ENCODE results near the gene FIBP.
A peak's percentile ranks its signal among the peaks of the same experiment; 100 is the strongest.

FIBP gene

DNA sequence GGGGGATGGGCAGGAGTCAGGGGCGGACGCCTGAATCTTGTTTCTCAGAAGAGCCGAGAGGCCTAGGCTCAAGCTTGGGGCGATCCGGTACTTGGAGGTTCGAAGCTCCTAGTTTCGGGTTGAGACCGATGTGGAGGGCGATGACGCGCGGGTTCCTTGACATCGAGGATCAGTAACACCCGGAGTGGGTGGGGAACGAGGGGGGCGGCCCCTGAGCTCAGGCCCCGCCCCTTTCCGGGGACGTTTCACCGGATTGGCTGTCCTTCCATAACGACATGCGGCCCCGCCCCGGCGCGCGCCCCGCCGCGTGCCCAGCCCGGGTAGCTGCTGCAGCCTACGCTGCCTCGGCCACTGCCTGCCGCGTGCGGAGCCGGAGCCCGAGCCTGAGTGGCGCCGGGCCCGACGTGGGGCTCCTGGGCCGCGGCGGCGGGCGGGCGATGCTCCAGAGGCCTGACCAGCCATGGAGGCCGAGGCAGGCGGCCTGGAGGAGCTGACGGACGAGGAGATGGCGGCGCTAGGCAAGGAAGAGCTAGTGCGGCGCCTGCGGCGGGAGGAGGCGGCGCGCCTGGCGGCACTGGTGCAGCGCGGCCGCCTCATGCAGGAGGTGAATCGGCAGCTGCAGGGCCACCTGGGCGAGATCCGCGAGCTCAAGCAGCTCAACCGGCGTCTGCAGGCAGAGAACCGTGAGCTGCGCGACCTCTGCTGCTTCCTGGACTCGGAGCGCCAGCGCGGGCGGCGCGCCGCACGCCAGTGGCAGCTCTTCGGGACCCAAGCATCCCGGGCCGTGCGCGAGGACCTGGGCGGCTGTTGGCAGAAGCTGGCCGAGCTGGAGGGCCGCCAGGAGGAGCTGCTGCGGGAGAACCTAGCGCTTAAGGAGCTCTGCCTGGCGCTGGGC, 2.3 kb upstream of the FIBP start, which contains the start of gene CCDC85B:
Gene CCDC85B, plus strand, starts transcription at position 350 of the 895 bp plus-strand sequence. Its CDS starts 111 bp downstream, at position 461.
- peak; percentile 97 for DNase-seq (ENCODE audit: low spot score)

DNA sequence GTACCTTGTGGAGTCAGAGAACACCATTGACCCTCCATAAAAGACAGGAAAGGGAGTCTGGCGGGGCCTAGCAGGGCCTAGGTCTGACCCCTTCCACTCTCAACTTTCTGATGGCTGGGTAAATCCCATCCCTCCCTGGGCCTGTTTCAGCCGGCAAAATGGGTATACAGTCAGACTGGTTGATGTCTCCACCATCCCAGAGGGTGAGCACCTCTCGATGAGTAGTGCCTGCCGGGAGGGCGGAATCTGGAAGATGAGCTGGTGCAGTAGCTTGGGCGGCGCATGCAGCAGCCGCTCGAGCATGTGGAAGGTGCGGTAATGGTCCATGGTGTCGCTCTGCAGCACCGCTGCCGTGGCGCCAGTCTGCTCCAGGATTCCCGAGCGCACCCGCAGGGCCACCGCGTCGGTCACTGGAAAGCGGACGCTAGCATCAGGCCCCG, 528 bp downstream of the FIBP start:
- no peak for DNase-seq (ENCODE audit: low spot score)

DNA sequence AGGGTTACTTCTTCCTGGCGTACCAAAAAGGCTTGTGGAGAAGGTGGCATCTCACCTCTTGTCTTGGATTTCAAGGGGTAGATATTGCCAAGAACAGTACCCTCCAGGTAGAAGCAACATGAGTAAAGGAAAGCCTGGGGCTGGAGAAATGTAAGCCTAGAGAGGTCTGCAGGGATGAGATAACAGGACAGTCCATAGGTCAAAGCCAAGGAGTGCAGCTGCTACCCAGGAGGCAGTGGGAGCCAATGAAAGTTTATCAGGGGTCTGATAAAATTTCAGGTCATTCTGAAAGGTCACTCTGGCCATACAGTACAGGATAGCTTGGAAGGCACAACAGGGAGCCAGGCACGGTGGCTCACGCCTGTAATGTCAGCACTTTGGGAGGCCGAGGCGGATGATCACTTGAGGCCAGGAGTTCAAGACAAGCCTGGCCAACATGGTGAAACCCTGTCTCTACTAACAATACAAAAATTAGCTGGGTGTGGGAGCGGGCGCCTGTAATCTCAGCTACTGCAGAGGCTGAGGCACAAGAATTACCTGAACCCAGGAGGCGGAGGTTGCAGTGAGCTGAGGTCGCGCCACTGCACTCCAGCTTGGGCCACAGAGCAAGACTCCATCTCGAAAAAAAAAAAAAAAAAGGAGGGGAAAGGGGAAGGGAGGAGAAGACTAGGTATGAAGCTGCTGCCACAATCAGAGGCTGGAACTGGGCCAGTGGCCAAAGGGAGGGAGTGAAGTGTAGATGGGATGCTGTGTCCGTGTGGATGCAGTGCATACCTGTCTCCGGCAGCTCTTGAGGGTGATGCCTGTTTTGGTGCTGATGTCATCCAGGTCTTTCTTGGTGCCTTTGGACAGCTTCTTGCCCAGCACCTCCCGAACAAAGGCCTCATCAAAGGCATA, 1.2 kb downstream of the FIBP start:
- DNase-seq (ENCODE audit: low spot score), result no peak

DNA sequence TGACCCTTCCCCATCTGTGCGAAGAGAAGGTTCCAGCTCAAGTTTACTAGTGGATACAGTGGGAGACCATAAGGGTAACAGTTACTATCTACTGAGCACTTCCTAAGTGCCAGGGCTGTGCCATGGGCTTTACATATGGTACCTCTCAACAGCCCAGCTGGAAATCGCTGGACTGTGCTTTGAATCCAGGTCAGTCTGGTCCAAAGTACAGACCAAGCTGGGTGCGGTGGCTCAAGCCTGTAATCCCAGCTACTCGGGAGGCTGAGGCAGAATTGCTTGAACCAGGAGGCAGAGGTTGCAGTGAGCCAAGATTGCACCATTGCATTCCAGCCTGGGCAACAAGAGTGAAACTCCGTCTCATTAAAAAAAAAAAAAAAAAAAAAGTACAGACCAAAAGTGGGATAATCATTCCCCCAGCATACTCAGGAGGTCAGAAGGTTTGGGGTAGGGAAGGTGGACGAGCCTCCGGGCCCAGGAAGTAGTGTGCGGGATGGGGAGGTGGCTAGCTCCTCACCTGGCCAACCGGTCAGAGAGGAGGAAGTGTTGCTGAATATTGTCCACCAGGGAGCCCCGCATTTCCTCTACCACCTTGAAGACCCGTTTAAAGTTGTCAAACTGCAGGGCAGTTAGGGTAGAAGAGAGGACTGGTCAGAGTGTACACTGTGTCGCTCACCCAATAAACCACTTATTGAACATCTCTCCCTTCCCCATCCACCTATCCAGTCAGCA, 2.3 kb downstream of the FIBP start:
- DNase-seq (ENCODE audit: low spot score), result no peak

DNA sequence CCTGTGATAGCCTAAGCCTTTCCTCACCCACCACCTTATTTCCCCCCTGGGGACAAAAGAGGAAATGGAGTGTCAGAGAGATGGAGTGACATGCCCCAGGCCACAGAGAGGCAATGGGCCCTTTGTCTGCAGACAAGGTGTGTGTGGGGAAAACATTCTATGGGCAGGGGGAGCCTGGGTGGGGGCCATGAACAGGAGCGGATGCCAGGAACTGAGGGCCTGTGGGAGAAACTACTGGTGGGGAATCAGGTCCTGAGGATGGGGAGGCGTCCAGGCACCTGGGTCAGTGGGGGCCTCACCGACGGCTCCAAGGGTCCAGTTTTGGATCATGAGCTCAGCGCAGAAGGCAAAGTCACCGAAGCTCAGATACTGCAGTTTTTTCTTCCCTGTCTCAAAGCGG, 3.0 kb downstream of the FIBP start:
- no peak for DNase-seq (ENCODE audit: low spot score)

DNA sequence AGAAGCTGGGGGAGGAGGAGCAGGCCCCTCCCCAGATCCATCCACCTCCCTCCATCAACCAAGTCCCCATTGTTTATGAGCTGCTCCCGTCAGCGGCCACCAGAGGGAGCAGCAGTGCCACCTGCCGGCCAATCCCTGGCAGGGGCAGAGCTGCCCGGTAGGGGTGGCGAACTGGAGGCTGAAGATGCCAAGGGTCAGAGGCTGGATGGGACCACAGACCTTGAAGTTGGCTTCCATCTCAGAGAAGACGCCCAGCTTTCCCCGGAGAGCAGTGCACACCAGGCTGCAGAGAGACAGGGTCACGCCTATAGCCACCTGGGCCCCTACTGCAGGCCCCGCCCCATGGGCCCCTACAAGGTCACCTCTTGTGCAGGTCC, 3.6 kb downstream of the FIBP start:
- DNase-seq (ENCODE audit: low spot score), result peak; percentile 78

DNA sequence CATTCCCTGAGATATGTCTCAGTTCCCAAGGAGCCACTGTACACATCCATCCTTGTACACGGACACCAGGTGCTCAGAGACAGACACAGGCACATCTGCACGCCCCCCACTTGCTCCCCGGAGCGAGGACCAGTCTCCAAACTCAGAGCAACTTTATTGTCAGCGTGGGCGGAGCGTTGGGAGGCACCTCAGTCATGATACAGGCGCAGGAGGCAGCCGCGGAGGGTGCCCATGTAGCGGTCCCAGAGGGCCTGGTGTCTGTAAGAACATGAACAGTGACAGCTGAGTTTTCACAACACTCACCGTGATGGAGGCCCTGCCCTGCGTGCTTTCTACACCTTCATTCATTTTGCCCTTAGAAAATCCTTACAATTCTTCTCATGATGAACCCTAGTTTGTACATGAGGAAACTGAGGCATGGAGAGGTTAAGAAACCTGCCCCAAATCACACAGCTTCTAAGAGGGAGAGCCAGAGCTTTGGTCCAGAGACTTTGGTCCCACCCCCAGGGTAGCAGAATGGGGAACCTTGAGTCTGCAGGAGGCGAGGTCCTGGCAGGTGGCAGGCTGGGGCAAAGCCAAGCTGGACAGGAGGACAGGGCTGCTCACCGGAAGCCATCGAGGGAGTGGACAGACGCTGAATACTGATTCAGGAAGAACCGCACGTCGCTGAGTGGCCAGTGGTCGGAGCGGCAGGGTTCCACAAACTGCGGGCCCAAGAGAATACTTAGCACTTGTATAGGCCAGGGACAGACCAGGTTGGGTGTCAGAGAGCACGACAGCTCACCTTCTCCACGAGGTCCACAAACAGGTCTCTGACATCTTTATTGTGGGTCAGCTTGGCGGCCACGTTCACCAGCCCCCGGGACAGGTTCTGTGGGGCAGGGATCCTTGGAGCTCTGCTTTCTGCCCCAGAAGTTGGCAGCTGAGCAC, 4.2 kb downstream of the FIBP start:
- DNase-seq (ENCODE audit: low spot score), result no peak

DNA sequence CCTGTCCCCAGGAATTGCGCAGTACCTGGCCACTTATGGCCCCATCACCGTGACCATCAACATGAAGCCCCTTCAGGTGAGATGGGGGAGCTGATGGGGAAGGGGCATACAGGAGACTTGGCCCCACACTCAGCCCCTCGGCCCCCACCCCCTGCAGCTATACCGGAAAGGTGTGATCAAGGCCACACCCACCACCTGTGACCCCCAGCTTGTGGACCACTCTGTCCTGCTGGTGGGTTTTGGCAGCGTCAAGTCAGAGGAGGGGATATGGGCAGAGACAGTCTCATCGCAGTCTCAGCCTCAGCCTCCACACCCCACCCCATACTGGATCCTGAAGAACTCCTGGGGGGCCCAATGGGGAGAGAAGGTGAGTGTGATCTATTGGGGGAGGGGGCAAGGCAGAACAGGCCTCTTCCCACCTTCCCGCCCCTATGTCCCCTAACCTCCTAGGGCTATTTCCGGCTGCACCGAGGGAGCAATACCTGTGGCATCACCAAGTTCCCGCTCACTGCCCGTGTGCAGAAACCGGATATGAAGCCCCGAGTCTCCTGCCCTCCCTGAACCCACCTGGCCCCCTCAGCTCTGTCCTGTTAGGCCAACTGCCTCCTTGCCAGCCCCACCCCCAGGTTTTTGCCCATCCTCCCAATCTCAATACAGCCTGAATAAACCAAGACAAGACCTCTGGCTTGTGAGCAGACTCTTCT, 5.1 kb downstream of the FIBP start:
- DNase-seq (ENCODE audit: low spot score), result no peak

DNA sequence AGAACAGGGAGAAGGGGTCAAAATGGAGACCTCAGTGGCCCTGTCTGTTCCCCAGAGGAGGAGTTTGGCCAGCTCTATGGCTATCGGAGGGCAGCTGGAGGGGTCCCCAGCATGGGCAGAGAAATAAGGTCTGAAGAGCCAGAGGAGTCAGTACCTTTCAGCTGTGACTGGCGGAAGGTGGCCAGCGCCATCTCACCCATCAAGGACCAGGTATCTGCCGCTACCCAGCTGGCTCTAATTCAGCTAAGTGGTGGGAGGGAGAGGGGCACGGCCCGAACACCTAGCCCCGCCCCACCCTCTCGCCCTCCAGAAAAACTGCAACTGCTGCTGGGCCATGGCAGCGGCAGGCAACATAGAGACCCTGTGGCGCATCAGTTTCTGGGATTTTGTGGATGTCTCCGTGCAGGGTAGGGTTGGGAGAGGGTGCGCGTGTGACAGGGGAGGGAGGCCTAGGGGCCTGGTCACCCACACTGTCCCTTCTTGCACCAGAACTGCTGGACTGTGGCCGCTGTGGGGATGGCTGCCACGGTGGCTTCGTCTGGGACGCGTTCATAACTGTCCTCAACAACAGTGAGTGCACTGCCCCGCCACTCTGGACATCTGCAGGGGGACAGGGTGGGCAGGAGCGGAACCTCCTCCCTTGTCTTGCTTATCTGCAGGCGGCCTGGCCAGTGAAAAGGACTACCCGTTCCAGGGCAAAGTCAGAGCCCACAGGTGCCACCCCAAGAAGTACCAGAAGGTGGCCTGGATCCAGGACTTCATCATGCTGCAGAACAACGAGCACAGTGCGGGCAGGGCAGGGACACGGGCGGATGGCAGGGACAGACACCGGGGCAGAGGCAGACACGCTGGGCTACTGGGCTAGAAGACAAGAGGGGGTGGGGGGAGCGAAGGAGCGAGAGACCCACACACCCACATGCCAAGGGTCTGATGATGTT, 5.9 kb downstream of the FIBP start:
- no peak for DNase-seq (ENCODE audit: low spot score)

DNA sequence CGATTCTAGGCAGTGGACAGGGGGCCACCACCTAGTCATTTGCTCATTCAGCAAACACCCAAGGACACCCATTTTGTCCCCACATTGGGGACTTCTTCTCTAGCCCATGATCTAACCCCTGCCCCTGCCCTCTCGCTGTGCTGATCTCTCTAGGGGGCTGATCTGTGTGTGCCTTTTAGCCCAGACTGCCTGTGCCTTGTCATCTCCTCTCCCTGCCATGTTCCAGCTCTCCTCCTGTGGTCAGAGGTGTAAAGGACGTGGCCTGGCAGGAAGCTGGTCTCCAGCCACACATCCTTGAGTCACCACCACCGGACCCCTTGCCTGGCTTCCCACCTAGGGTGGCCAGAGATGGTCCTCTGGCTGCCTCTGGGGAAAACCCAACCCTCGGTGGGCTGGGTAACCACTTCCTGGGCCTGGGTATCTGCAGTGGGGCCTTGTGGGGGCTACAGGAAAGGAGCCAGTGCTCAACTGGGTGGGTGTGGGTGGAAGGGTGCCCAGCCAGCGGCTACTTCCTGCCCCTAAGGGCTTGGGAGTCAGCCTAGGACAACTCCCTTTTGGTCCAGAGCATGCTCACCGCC, 7.3 kb downstream of the FIBP start:
- no peak for DNase-seq (ENCODE audit: low spot score)

DNA sequence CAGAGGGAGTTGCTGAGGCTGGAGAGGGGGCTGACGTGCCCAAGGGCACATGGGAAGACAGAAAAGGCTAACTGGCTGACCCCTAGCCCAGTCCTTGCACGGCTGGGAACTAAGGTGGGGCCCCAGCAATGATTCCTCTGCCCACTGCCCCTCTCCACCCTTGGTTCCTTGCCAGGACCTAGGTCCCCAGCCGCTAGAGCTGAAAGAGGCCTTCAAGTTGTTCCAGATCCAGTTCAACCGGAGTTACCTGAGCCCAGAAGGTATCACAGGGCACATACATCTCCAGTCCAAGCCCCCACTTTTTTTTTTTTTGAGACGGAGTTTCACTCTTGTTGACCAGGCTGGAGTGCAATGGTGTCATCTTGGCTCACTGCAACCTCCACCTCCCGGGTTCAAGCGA, 8.2 kb downstream of the FIBP start:
- no peak for DNase-seq (ENCODE audit: low spot score)

DNA sequence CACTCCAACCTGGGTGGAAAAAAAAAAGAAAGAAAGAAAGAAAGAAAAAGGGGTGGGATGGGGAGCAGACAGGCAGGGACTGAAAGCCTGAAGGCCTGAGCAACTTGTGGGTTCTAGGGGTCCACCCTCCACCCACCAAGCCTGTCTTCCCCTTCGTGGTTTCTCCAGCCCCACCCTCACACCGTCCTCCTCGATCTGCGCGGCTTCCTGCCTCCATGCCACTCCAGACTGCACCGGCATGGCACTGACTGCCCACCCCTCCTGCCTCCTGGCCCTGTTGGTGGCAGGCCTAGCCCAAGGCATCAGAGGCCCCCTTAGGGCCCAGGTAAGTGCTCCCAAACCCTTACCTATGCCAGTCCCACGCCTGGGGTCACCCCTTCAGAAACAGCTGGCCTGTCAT, 8.7 kb downstream of the FIBP start, which contains the start of gene CTSW:
Gene CTSW, plus strand, starts transcription at position 221 of the 400 bp plus-strand sequence. Its CDS starts 18 bp downstream, at position 239.
- no peak for DNase-seq (ENCODE audit: low spot score)

DNA sequence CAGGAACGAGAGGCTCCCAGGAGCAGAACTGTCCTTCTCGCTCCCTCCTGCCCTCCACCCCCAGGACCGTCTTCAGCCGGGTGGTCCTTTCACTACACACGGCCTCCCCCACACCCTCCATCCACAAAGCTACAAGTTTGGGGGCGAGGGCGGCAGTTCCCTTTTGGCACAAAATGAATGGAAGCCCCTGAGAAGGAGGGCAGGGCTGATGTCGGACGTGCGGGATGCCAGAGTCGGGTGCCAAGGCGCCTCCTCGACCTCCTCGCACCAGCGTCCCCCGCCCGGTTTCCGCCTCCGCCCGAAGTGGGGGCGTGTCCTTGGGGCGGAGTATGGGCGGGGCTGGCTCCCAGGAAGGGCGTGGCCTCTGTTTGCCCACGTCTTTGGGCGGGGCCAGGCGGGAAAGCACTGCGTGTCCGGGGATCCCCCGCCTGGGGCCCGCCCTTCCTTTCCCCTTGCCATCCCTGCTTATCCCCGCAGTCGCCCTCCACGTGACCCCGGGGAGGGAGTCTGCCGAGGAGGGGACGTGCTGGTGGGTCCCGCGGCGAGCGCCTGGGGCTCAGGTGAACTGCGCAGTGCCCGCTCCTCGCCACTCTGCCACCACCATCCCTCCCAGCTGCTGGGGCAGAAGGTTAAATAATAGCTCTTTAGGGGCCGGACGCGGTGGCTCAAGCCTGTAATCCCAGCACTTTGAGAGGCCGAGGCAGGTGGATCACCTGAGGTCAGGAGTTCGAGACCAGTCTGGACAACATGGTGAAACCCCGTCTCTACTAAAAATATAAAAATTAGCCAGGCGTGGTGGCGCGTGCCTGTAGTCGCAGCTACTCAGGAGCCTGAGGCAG, 14.7 kb downstream of the FIBP start:
- peak; percentile 90 for DNase-seq (ENCODE audit: low spot score)

DNA sequence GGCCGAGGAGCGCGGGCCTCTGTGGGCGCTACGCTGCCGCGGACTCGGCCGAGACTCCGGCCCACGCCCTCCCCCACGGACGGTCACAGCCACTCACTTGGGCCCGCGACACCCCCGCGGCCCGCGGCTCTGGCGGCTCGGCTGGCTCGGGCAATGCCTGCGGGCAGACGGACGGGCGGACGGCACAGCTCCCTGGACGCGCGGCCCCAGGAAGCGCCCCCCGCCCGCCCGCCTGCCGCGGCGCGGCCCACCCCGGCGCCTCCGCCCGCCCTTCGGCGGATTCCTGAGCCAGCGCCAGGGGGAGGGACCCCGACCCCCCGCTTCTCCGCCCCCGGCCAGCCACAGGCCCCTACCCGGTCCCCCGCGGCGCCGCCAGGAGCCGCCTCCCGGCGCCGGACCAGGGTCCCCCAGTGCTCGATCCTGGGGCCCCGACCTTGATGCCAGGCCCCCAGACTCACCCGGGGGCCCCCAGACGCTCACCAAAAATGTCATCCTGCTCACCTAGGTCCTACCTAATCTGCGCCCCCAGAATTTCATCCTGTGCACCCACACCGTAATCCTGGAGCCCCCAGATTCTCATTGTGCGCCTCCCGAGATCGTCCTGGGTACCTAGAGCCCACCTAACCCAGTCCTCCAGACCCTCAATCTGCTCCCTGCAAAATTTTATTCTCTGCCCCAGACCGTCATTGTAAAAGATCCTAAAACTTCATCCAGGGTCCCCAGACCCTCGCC, 15.5 kb downstream of the FIBP start, which contains the start of gene EFEMP2:
Gene EFEMP2, minus strand, starts transcription at position 215 of the 732 bp plus-strand sequence. CDS start 446 bp downstream, outside the sequence.
- DNase-seq (ENCODE audit: low spot score), result no peak

DNA sequence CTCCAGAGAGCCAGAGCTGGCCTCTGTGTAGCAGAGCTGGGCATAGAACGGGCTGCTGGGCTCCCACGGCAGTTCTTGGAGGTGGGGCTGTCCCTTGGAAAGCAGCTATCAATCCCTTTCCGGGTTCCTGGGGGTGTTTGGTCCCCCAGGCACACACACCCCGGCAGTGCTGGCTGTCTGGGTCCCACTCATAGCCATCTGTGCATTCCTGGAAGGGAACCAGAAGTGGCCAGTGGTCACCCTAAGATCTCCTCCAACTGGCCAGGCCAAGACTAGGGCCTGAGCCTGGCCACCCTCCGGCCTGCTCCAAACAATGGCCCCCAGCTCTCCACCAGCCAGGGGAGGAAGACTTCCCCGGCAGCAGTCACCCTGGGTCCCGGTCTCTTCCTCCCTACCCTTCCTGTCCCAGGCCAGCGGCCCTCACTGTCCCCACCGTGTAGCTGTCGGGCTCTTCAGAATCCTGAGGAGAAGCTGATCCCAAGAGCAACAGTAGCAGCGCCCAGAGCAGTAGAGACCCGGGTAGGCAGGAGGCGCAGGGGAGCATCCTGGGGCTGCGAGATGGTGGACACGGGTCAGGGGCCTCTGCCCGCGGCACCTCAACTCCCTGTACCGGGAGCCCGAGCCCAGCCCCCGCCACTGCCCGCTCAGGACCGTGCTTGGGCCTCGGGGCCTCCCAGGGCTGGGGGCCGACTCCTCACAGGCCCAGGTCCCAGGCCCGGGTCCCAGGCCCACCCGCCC, 16.3 kb downstream of the FIBP start:
- DNase-seq (ENCODE audit: low spot score), result no peak
